Measurements from ENCODE around the gene SUPT5H.
"Not testable (repeated sequence)": the region's sequence is repeated elsewhere in the genome, so short reads cannot be mapped to it uniquely, and the experiment has no call there.

Gene SUPT5H

DNA sequence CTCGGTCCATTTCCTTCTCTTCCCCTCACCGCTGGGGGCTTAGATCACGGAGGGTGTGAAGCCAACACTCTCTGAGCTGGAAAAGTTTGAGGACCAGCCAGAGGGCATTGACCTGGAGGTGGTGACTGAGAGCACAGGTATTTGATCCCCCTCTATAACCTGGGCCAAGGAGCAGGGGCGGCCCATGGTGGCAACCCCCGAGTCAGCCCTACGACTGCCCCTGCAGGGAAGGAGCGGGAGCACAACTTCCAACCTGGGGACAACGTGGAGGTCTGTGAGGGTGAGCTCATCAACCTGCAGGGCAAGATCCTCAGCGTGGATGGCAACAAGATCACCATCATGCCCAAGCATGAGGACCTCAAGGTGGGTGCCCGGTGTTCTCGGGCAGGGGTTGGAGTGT lies 23.7 kb downstream of the SUPT5H start:
- DNase-seq, result no peak

DNA sequence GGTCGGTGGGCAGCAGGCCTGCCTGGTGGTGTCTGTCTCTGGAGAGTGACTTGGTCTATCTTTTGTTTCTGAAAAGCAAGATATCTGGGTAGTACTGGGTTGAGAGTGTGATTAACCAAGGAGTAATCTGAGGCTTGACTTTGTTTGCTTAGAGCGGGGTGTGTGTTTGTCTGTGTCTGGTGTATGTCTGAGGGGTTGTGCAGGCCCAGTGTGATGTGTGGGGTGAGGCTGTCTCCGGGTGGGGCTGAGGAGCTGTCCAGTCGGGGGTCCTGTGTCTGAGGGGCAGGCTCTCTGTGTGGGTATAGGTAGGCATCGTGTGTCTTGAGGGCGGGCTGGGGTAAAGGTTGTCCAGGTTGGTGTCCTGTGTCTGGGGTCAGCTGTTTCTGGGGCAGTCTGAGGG lies 24.2 kb downstream of the SUPT5H start:
- no peak for DNase-seq

DNA sequence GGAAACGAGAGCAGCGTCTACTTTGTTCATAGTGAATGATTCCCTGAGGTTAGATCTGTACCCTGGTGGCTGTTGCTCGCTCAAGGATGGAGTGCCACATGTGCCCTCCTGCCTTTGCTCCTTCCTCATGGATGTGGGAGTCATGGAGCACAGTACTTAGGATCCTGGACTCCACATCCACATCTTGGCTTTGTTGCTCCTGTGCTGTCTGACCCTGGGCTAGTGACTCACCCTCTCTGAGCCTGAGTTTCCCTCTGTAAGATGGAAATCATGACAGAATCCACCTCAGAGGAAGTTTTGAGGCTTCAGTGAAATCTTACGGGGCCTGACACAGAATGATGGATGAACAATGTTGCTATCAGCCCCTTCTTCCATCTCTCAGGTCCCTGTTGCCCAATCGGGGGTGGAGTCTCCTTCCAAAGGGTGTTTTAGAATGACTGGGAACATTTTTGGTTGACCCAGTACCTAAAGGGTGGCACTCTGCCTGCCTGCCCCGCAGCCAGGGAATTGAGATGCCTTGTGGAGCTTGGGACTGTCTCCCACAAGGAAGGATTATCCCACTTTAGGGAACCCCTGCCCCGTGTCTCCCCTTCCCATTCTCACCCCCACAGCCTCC lies 25.4 kb downstream of the SUPT5H start:
- no peak for DNase-seq

DNA sequence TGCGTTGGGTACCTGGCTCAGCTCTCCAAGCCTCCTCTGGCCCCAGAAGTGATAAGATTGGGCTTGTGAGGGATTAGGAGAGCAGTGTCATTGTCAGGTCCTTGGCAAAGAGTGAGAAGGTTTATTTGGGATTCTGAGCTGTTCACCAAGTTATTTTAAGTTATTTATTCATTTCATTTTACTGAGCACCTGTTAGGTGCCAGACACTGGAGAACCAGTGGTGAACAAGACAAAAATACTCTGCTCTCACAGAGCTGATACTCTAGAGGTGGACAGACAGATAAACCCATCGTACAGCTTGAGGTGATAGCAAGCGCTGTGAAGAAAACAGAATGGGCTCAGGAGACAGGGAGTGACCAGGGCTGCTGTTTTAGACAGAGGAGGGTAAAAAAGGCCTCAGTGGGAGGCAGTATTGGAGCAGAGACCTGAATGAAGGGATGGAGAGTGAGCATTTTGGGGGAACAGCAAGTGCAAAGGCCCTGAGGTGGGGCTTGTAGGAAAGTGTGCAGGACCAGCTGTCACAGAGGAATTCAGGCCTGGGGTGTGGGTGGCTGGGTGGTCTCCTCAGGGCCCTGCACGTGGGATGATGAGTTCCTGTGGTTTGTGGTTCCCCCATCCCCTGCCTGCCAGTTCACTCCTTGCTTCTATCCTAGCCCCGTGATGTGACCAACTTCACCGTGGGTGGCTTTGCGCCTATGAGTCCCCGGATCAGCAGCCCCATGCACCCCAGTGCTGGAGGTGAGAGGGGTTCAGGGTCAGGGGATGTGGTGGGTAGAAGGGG lies 26.6 kb downstream of the SUPT5H start:
- DNase-seq, result no peak

DNA sequence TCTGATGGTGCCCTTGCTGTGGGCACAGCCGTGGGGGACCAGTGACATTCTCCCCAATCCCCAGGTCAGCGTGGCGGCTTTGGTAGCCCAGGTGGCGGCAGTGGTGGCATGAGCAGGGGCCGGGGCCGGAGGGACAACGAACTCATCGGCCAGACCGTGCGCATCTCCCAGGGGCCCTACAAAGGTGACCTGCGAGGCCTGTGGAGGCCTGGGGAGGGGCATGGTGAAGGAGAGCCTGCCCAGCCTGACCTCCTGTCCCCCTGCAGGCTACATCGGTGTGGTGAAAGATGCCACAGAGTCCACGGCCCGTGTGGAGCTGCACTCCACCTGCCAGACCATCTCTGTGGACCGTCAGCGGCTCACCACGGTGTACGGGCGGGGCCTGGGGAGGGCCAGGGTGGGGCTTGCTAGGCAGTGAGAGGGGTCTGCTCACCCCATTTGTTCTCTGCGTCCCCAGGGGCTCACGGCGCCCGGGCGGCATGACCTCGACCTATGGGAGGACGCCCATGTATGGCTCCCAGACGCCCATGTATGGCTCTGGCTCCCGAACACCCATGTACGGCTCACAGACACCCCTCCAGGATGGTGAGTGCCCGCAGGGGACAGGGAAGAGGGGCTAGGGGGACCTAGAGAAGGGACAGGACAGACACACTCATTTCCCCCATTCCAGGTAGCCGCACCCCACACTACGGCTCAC lies 27.5 kb downstream of the SUPT5H start:
- DNase-seq, result no peak

DNA sequence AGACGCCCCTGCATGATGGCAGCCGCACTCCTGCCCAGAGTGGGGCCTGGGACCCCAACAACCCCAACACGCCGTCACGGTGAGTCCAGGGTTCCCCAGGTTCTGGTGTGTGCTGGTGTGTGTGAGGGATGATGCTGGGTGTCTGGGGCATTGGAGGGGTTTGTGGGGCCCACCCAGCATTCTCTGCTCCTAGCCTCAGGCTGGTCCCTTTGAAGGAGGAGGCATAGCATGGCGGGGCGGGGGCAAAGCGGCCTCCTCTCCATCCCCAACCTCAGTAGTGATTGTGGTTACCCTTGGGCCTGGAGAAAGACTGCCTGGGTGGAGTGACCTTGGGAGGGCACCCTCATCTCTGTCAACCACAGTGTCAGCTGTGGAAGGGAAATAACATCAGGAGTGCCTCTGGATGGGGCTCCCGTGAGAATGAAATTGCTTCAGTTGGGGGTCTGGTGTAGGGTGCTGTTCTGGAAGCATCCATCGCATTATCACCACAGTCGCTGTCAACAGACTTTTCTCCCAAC lies 28.1 kb downstream of the SUPT5H start:
- DNase-seq, result no peak

DNA sequence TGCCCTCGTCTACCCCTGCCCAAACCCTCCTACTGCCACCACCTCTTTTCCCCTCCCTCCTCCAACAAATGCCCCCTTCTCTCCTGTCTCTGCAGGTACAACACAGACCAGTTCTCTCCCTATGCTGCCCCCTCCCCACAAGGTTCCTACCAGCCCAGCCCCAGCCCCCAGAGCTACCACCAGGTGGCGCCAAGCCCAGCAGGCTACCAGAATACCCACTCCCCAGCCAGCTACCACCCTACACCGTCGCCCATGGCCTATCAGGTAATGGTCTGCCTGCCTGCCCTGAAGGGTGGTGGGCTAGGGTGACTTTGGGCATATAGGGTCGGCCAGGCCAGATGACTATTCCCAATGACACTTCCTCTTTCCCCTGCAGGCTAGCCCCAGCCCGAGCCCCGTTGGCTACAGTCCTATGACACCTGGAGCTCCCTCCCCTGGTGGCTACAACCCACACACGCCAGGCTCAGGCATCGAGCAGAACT lies 28.8 kb downstream of the SUPT5H start:
- peak; percentile 66 for DNase-seq

DNA sequence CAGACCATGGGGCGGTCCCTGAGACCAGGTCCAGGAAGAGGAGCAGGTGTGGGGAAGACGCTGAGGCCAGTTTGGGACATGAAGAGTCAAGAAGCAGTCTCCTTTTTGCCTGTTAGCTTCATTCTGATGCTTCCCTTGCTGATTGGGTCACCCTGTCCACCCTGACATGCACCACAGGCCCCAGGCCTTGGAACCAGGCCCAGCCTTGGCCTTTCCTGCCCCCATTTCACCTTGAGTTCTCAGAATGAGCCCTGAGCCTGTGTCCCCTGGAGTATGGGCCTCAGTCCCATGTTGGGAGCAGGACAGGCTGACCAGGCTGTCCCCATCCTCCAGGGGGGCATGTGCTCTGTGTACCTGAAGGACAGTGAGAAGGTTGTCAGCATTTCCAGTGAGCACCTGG lies 30.4 kb downstream of the SUPT5H start:
- DNase-seq, result no peak

DNA sequence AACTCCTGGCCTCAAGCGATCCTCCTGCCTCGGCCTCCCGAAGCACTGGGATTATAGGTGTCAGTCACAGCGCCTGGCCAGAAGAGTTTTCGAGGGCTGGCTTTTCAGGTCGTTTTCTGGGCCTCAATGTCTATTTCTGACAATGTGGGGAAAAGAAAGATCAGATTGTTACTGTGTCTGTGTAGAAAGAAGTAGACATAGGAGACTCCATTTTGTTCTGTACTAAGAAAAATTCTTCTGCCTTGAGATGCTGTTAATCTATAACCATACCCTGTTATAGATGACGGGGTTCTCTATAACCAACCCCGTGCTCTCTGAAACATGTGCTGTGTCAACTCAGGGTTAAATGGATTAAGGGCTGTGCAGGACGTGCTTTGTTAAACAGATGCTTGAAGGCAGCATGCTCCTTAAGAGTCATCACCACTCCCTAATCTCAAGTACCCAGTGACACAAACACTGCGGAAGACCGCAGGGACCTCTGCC lies 34.0 kb downstream of the SUPT5H start:
- DNase-seq, result not testable (repeated sequence)

DNA sequence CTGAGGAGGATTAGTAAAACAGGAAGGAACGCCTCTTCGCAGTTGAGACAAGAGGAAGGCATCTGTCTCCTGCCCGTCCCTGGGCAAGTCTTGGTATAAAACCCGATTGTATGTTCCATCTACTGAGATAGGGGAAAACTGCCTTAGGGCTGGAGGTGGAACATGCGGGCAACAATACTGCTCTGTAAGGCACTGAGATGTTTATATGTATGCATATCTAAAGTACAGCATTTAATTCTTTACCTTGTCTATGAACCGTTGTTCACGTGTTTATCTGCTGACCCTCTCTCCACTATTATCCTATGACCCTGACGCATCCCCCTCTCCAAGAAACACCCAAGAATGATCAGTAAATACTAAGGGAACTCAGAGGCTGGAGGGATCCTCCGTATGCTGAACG lies 34.5 kb downstream of the SUPT5H start:
- DNase-seq, result no peak

DNA sequence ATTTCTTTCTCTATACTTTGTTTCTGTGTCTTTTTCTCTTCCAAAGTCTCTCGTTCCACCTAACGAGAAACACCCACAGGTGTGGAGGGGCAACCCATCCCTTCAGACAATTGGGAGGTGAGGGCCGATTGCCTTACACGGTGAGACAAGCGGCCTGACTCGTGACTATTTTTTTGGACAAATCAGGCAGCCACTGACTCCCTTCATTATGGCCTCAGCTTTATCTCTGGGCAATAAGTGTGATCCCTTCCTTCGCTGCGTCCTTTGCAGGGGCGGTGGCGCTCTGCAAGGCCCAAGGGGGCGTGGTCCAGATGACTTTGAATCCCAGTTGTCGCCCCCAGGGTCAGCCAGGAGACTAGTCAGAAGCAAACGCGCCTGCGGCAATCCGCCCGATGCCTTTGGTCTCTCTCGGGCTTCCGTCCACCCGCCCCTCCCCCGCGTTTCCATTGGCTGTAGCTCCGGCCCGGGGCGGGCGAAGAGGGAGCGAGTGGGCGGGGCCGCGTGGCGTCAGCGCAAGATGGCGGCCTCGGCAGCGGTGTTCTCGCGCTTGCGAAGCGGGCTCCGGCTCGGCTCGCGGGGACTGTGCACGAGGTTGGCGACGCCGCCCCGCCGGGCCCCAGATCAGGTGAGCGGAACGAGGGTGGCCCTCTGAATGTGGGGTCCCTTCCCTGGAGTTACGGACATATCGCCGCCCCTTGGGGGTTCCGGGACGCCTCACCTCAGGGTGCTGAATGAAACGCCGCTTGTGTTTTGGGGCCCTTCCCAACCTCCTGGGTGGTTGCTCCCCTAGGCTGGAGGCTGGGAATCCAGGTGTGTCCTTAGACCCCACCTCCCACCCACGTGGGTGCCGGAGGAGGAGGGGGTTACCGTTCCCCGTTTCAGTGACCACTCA lies 35.2 kb downstream of the SUPT5H start, which contains the start of gene TIMM50:
Gene TIMM50 (plus strand): TSS at position 502 of the 892 bp plus-strand sequence. CDS start 16 bp downstream, at position 518.
- DNase-seq, result peak; percentile 98

DNA sequence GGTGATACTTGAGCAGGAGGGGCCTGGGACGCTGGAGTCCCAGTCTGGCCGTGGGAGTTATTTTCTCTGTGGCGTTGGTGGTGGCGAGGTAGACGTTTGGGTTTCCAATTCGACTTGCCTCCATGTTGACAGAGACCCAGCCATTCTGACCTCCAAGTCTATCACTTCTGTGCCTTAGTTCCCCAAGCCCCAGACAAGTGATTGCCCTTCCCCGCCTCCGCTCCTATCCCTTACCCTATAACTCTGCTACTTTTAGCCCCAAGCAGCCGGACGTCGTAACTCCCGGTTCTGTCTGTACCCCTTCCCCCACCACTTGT lies 35.8 kb downstream of the SUPT5H start:
- DNase-seq, result no peak

DNA sequence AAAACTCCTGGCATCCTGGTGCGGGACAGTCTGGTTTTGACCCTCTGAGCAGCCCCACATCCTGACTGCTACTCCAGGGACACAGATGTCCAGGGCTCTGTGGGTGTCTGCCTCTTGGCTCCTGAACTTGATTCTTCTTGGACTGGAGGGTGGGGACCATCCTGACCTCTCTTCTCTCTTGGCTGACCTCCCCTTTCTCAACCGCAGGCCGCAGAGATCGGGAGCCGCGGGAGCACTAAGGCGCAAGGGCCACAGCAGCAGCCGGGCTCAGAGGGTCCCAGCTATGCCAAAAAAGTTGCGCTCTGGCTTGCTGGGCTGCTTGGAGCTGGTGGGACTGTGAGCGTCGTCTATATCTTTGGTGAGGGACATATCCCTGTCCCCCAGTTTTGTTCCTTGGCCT lies 36.3 kb downstream of the SUPT5H start:
- DNase-seq, result no peak

DNA sequence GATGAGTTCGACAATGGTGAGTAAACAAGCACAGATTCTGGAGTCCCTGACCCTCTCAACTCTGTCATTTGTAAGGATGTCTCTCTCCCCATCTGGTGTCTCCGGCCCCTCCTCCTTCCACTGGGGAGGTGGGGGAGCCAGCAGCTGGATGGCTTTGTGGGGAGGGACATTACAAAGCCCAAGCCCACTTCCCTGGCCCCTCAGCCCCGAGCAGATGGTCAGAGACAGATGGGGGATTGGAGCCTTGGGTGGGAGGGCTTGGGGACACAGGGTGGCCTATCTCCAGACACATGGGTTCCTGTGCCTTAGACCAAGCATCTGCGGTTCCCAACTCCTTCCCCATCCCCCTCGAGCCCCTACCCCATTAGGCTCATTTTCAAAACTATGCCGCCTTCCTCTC lies 37.8 kb downstream of the SUPT5H start:
- no peak for DNase-seq

DNA sequence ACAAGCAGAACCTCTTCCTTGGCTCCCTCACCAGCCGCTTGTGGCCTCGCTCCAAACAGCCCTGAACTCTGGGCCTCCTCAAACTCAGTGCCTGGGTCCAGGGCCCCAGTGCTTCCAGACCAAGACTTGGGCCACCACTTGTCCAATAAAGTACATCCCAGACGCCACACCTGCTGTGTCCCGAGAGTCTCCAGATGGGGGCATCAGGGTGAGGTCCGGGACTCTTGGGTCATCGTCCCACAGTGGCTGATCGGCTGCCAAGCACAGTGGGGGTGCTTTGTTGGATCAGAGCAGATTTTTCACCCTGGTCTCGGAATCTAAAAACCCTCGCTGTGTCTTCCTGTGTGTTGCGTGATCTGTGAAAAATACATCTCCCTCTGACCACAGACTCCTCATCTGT lies 44.4 kb downstream of the SUPT5H start:
- DNase-seq, result no peak

DNA sequence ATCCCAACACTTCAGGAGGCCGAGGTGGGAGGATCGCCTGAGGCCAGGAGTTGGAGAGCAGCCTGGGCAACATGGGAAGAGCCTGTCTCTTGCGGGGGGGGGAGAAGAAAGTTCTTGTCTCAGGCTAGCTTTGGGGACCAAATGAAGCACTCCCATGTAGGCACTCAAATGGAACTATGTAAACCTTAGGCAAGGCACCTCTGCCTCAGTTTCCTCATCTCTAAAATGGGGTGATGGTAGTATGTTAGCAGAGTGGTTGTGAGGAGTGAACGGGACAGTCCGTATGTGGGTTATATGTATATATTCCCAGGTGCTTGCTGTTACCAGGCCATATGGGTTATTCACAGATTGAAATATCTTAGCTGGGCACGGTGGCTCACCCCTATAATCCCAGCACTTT lies 46.8 kb downstream of the SUPT5H start:
- no peak for DNase-seq

DNA sequence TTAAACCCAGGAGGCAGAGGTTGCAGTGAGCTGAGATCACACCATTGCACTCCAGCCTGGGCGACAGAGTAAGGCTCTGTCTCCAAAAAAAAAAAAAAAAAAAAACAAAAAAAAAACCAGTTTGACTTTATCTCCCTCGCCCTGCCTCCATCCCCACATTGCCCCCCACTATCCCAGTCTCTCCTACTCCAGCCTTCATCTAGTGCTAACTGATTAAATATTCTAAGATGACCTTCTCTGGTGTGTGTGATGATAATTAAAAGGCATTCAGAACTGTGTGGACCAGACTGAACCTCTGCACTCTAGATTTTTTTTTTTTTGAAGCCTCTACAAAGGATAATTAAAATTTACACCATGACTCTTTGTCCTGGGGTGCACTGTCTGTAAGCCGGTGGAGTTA lies 47.4 kb downstream of the SUPT5H start:
- DNase-seq, result no peak

DNA sequence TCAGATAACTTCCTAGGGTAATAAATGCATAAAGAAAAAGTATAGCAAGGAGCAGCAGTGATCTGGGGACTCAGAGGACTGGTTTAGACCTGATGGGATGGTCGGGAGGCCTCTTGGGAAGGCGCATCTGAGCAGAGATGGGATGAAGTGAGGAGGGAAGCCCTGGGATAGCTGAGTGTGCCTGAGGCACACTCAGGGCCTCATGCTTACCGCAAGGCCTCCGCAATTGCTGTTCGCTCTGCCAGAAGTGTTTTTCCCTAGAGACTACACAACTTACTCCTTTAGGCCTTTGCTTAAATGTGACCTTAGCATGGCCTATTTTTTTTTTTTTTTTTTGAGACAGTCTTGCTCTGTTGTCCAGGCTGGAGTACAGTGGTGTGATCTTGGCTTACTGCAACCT lies 49.3 kb downstream of the SUPT5H start:
- no peak for DNase-seq

DNA sequence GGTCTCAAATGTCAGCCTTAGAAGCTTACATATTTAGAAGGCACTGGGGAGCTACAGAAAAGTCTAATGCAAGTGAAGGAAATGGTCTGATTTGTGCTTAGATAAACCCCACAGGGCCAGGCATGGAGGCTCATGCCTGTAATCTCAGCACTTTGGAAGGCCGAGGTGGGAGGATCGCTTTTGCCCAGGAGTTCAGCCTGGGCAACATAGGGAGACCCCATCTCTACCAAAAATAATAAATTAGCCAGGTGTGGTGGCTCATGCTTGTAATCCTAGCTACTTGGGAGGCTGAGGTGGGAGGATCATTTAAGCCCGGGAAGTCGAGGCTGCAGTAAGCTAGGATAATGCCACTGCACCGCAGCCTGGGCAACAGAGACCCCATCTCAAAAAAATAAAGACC lies 50.7 kb downstream of the SUPT5H start:
- DNase-seq, result no peak

DNA sequence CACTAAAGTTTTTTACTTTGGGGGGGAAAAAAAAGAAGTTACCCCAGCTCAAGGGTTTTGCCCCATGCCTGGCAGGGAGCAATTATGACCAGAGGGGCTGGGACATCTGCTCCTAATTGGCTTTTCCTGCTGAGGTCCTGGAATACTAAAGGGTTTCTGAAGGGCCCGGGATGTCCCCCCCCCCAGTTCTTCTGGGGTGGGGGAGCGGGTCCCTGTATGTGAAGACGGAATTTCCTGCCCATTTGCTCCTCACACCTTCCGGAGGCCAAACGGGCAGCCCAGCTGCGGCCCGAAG lies 52.3 kb downstream of the SUPT5H start:
- no peak for DNase-seq

DNA sequence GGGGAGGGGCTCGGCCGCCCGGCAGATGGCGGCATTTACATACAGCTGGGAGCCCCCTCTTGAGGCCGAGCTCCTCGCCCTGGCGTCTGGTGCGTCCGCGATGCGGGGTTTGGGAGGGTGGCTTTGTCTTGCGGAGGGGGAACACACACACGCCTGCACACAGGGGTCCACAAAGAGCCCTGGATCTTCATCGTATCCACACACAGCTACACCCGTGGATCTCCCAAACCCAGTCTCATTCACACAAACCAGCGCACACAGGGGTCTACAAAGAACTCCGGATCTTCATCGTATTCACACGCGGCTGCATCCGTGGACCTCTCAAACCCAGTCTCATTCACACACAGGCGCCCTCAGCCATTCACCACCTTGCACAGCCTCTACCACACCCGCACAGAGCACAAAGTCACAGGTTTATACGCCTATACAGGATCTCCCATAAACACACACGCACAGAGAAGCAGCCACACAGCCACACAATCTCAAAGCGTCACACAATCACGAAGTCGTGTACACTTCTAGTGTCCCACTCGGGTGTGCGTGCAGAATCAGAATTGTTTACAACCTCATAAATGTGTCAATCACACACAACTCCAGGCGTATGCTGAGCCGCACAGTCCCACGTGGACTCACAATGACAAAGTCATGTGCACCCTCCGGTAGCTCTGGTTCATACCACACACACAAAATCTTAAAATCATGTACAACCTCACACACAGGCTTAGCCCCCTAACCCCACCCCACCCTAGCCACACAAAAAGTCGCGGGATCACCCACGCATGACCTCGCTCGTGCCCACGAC lies 52.8 kb downstream of the SUPT5H start:
- DNase-seq, result peak; percentile 25
